Measurements from ENCODE around the gene OSMR.

DNA sequence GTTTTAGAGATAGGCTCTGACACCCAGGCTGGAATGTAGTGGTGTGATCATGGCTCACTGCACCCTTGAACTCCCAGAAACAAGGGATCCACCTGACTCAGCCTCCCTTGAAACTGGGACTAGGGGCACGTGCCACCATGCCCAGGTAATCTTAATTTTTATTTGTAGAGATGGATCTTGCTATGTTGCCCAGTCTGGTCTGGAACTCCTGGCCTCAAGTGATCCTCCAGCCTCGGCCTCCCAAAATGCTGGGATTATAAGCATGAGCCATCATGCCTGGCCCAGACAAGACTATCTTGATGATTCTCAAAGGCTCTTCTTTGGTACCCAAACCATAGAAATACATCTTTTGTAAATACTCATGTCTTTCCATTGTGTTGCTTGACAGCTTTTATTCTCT is 10.8 kb downstream of the OSMR start:
- TF ChIP-seq, protein P1, sequence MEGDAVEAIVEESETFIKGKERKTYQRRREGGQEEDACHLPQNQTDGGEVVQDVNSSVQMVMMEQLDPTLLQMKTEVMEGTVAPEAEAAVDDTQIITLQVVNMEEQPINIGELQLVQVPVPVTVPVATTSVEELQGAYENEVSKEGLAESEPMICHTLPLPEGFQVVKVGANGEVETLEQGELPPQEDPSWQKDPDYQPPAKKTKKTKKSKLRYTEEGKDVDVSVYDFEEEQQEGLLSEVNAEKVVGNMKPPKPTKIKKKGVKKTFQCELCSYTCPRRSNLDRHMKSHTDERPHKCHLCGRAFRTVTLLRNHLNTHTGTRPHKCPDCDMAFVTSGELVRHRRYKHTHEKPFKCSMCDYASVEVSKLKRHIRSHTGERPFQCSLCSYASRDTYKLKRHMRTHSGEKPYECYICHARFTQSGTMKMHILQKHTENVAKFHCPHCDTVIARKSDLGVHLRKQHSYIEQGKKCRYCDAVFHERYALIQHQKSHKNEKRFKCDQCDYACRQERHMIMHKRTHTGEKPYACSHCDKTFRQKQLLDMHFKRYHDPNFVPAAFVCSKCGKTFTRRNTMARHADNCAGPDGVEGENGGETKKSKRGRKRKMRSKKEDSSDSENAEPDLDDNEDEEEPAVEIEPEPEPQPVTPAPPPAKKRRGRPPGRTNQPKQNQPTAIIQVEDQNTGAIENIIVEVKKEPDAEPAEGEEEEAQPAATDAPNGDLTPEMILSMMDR (conservative IDR thresholded peaks at IDR 0.05): no peak
- TF ChIP-seq ZFX (IDR thresholded peaks at IDR 0.05): no peak

All from C4-2B (cell line).